NT2/D1 (cell line): ENCODE data around the gene SPTLC1.

Experiments
- SUZ12 ChIP-seq: IDR thresholded peaks from 2 replicates; pipeline ENCODE4 v1.6.1; 2011; ENCODE audit not compliant: insufficient read length, insufficient read depth; ENCODE audit errors: extremely low read depth
- YY1 ChIP-seq: IDR thresholded peaks from 2 replicates; pipeline ENCODE4 v1.6.1; 2011; ENCODE audit not compliant: insufficient read length, insufficient read depth
- ZNF274 ChIP-seq: IDR thresholded peaks from 2 replicates; pipeline ENCODE4 v1.6.1; 2011; ENCODE audit warnings: mild to moderate bottlenecking, low read depth, low read length

- TF ChIP-seq SUZ12 (no peak), ZNF274 (no peak), YY1 (no peak)
These were observed 82.3 kb downstream of the SPTLC1 start for GRCh38 chr9:92032891-92033290.
